Measurements from ENCODE around the gene DAAM2. TPM values are rescaled to one million over a fixed set of nuclear protein-coding genes. Genes with fewer than 3 reads are reported as not detected.

Gene DAAM2
- total RNA-seq, 2 donors from 2014 or later = 4.7 to 41.3 TPM

DNA sequence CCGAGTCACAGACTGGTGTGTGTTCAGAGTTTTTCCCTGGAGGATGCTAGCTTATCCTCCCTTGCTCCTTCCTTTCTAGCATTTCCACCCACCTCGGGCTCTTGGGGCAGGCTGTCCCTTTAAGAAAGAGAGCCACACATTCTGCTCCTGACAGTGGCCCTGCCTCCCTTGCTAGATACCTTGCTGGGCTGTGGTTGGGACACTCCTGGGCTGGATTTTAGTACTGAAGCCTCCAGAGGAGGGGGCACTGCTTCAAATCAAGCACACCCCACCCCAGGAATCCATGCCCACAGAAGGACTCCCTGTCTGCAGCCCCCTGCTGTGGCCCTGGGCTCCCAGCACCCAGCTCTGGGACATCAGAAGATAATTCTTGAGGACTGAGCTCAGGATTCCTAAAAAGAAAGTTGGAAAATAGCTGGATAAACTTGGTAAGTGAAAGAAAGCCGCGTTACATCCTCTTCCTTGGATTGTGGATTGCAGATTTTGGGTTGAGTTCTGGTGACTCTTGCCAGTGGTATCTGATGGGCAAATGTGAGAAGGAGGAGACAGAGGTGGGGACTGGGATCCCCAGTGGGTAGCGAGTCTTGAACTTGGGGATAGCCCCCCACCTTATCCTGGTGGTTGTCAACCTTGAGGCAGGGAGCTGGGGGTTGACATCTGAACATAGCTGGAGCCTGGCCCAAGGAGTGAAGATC, 29.0 kb downstream of the DAAM2 start:
- TF ChIP-seq, protein P1, sequence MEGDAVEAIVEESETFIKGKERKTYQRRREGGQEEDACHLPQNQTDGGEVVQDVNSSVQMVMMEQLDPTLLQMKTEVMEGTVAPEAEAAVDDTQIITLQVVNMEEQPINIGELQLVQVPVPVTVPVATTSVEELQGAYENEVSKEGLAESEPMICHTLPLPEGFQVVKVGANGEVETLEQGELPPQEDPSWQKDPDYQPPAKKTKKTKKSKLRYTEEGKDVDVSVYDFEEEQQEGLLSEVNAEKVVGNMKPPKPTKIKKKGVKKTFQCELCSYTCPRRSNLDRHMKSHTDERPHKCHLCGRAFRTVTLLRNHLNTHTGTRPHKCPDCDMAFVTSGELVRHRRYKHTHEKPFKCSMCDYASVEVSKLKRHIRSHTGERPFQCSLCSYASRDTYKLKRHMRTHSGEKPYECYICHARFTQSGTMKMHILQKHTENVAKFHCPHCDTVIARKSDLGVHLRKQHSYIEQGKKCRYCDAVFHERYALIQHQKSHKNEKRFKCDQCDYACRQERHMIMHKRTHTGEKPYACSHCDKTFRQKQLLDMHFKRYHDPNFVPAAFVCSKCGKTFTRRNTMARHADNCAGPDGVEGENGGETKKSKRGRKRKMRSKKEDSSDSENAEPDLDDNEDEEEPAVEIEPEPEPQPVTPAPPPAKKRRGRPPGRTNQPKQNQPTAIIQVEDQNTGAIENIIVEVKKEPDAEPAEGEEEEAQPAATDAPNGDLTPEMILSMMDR (IDR thresholded peaks at IDR 0.05) = no peak
- no peak for TF ChIP-seq POLR2AphosphoS5 (IDR thresholded peaks at IDR 0.05)
- no peak for TF ChIP-seq POLR2A (IDR thresholded peaks at IDR 0.05)
- intact Hi-C loops (cut with DNase I) = no loop called here
- Histone ChIP-seq H3K4me3 (no peak overlapping the region), H3K27me3 (replicated peaks; ENCODE audit: insufficient read depth) (no peaks in the 10 kb centered on the region), H3K9me3 (no peaks in the 10 kb centered on the region), H3K27ac (peak overlapping the region; percentile 57 to 64), H3K36me3 (no peaks in the 10 kb centered on the region), H3K4me1 (replicated peaks) (no peaks in the 10 kb centered on the region)
- 61% methylated on average over 5 of the region's 5 CpGs for WGBS
- no peak for DNase-seq (ENCODE audit: low spot score)

DNA sequence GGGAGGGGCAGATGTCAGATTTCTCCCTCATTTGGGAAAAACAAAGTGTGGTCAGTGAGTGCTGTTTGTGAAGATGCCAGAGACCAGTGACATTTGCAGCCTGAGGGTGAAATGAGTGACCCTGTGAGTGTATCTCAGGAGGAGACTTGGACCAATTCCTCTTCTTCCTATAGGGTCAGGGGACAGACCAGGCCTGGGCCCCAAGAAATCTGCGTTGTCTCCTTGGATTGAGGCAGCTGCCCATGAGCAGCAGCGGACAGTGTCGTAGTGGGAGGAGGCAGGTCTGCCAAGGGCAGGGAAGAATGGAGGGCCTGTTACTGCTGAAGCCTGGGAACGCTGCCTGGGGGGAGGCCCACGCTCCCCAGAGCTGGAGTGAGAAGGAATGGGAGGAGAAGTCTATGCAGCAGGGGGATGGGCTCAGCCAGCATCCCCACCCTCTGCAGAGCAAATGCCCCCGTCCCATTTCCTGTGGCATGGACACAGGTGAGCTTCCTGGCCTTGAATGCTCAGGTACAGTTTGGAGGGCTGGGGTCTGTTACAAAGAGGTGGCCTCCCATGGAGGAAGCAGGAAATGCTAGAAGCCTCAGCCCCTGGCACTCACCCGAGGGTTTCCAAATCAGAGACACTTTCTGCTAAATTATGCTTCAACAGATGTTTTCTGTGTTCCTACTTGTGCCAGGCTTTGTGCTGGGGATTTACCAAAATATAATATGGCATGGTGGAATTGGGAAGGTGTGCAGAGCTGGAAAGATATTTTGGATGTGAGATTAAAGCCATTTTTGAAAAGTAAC, 29.8 kb downstream of the DAAM2 start:
- no peak overlapping the region for H3K4me3 ChIP-seq
- TF ChIP-seq POLR2A (IDR thresholded peaks at IDR 0.05) (no peak), POLR2AphosphoS5 (IDR thresholded peaks at IDR 0.05) (no peak)
- TF ChIP-seq, protein P1 (IDR thresholded peaks at IDR 0.05) = no peak
- peak overlapping the region; percentile 57 to 64 for H3K27ac ChIP-seq
- intact Hi-C loops (cut with DNase I) = no loop called here
- no peaks in the 10 kb centered on the region for H3K27me3 ChIP-seq (replicated peaks; ENCODE audit: insufficient read depth)
- DNase-seq (ENCODE audit: low spot score) = no peak
- no peaks in the 10 kb centered on the region for H3K36me3 ChIP-seq
- 56% methylated on average over 7 of the region's 7 CpGs for WGBS
- H3K9me3 ChIP-seq = no peaks in the 10 kb centered on the region
- no peaks in the 10 kb centered on the region for H3K4me1 ChIP-seq (replicated peaks)

DNA sequence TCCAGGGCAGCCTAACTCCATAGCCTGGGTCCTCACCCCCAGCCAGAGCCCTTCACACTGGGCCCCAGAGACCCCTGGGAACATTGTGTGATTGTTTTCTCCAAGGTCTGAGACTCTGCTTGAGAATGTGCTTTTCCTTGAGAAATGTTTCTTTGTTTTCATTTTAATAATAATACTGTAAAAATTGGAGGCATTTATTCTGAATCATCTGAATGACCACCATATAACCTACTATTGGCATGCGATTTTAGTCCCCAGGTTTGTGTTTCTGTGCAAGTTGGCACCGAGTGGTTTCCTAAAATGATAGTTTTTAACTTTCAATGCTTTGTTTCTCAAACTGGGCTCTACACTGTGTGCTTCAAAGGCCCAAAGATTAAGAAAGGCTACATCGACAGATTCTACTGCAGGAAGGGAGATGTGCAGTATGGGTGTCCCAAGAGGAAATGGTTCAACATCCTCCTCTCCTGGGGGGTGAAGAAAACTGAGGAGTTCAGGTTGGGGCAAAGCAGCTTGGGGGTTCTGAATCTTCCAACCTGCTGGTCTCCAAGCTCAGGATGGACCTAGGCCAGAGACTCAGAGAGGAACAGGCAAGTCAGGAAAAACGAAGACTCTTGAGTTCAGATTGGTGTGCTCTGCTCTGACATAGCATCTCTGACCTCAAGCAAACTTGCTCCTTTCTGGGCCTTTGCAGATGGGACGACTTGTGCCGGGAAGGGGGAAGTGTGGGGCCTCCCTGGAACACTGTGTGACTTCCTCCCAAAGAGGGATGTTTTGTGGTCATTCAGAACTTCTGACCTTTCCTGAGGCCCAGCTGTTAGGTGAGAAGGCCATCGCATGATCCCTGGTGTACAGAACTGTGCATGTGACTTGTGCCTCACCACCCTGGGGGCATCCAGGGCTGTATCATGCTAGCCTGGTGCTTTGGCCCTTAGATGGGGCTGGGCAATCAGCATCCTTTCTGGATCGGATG, 31.0 kb downstream of the DAAM2 start:
- intact Hi-C loops (cut with DNase I) = no loop called here
- no peak overlapping the region for H3K4me3 ChIP-seq
- peak; percentile 6 for DNase-seq (ENCODE audit: low spot score)
- peak overlapping the region; percentile 16 to 57 for H3K27ac ChIP-seq
- H3K9me3 ChIP-seq = no peaks in the 10 kb centered on the region
- H3K27me3 ChIP-seq (replicated peaks; ENCODE audit: insufficient read depth) = no peaks in the 10 kb centered on the region
- H3K4me1 ChIP-seq (replicated peaks) = no peaks in the 10 kb centered on the region
- TF ChIP-seq POLR2AphosphoS5 (IDR thresholded peaks at IDR 0.05) = peak; percentile 60
- TF ChIP-seq, protein P1 (IDR thresholded peaks at IDR 0.05) = no peak
- TF ChIP-seq POLR2A (IDR thresholded peaks at IDR 0.05) = no peak
- no peaks in the 10 kb centered on the region for H3K36me3 ChIP-seq
- 72% methylated on average over 8 of the region's 8 CpGs for WGBS

DNA sequence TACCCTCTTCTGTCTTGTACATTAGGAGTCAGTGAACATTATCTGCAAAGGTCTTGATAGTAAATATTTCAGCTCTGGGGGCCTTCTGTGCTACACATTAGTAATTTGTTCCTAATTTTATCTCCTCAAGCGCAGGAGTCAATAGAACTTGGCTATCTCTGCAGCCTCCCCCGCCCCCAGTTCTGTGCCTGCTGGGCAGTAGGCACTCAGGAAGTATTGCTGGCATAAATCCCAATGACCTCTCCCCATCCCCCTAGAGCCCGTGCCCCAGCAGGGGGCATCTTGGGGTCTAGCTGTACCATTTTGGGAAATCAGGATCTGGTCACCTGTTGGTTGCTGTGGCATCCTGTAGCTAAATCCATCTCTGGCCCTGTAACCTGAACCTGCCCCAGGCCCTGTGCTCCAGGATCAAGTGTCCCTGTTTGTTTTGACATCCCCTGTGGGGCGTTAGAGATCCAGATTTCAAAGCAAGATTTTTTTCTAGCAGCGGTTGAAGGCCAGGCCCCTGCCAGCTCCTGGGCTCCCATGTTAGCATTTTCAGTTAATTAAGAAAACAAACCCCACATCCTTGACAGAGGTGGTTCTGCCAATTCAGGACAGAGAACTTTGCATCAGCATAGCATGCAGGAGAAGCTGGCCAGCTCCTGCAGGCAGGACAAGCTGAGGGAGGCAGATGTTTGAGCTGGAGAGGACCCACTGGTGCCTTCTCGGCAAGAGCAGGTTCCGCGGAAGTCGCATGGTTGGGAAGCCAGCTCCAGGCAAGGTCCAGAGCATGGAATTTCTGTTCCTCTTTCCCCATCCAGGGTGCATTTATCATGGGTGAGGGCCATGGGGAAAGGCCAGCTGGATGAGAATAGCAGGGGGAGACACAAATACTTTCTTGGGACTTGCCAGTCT, 32.1 kb downstream of the DAAM2 start:
- no peaks in the 10 kb centered on the region for H3K36me3 ChIP-seq
- intact Hi-C loops (cut with DNase I) = no loop called here
- WGBS = 65% methylated on average over 9 of the region's 9 CpGs

More for the DNA sequence above, 32.1 kb downstream of the DAAM2 start:
- Histone ChIP-seq H3K27ac (peak overlapping the region; percentile 16 to 57), H3K4me3 (no peak overlapping the region), H3K4me1 (replicated peaks) (no peaks in the 10 kb centered on the region), H3K27me3 (replicated peaks; ENCODE audit: insufficient read depth) (no peaks in the 10 kb centered on the region), H3K9me3 (no peaks in the 10 kb centered on the region)
- DNase-seq (ENCODE audit: low spot score) = no peak
- TF ChIP-seq POLR2A (IDR thresholded peaks at IDR 0.05) = no peak
- TF ChIP-seq, protein P1 (IDR thresholded peaks at IDR 0.05) = no peak
- no peak for TF ChIP-seq POLR2AphosphoS5 (IDR thresholded peaks at IDR 0.05)

All from prostate gland (tissue), 2 donors.